HG02973 (cell line): ENCODE results near the gene DKK3.

ENCODE experiments used
- ATAC-seq: cut with Tn5 transposase; IDR thresholded peaks from one replicate; pipeline ENCODE4 v1.9.1; 2021; ENCODE audit warnings: moderate library complexity; ENCODE audit not compliant: unreplicated experiment

The DKK3 gene

DNA sequence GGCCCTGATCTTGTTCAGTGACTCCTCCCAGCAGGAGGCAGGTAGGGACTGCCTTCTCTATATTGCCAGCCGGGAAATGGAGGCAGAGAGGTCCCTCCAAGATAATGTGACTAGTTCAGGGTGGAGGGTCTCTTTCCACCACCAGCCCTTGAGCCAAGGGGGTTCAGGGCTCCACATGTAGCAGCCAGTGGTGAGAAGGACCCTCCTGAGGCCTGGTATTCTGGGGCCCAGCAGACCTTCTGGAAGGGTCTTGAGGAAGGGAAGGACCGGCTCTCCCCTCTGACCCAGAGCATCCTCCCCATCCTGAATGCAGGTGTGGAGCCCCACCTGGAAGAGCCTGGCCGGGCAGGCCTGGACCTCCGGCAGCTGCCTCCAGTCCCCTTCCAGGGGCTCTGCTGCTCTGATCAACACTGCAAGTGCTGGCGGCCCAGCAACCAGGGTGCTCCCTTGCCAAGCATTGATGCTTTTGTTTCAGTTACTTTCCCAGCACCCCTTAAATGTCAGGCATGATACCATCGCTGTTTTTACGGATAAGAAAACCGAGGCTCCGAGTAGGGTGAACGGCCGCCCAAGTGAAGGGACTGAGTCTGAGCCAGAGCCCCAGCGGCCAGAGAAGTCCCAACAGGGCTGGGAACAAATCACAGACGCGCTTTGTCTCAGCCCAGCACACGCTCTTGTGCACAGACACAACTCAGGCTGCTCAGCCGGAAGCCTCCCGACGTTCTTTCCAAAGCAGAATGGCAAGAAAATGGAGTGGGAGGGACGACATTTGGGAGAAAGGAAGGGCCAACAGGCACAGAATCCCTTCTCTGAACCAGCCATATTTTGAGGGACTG, 38.8 kb downstream of the DKK3 start:
- no peak for ATAC-seq

DNA sequence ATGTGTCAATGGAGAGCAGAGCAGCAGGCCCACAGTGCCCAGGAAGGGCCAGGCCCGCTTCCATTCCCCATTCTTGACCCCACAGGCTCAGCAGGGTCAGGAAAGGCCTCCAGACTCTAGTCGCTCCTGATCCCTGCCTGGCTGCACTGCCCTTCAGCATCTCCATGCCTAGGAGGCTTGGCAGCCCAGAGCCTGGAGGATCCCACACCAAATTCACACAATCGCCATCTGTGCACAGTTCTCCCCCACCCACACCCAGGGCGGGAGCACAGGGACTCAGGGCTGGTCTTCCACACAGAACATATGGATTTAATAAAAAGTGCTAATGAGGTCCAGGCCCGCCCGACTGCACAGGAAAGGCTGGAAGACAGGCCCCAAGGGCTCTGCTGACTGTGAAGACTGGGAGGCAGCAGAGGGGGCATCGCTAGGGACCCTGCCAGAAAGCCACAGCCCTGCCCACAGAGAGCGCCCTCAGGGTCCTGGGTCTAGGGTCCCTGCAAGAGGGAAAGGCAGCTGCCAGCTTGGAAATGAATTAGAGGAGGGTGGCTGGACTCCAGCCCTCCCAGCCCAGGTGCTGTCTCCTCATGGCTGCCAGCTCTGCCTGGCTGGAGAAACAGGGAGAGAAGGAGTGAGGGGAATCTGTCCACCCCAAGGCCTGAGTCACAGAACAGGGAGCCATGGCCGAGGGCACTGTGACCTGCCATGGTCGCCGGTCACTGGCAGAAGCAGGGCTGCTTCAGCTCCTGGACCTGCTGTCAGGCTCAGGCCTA, 39.7 kb downstream of the DKK3 start:
- ATAC-seq = no peak

DNA sequence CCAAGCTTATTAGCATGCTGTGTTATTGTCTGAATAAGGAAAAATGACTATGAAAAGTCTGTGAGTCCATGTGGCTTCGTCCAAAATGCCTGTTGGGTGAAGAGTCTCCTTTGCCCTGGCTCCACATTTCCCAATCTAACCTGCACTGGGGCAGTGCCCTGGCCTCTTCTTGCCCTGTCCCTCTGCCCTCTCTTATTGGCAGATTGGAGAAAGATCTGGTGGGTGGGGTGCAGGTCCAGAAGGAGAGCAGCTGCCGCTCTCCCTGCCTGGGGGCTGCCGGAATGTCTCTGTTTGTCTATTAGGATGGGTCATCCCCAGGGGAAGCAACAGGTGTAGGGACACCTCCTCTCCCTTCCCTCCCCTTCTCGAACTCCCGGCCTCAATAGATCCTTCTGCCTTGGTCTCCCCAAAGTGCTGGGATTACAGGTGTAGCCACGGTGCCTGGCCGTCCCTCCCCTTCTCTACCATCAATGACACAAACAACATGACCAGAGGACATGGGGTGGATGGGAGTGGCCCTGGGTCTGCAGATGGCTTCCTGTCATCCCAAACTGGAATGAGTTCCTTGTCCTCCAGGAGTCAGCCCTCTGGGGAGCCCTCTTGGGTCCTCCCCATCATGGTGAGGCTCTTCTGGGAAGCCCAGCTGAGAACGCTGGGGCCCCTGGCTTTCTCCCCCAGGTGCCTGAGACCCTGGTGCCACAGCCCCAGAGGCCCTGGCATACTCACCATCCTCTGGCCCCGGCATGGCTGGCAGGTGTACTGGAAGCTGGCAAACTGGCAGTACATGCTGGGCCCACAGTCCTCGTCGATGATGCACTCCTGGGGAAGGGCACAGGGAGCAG, 40.5 kb downstream of the DKK3 start:
- no peak for ATAC-seq

DNA sequence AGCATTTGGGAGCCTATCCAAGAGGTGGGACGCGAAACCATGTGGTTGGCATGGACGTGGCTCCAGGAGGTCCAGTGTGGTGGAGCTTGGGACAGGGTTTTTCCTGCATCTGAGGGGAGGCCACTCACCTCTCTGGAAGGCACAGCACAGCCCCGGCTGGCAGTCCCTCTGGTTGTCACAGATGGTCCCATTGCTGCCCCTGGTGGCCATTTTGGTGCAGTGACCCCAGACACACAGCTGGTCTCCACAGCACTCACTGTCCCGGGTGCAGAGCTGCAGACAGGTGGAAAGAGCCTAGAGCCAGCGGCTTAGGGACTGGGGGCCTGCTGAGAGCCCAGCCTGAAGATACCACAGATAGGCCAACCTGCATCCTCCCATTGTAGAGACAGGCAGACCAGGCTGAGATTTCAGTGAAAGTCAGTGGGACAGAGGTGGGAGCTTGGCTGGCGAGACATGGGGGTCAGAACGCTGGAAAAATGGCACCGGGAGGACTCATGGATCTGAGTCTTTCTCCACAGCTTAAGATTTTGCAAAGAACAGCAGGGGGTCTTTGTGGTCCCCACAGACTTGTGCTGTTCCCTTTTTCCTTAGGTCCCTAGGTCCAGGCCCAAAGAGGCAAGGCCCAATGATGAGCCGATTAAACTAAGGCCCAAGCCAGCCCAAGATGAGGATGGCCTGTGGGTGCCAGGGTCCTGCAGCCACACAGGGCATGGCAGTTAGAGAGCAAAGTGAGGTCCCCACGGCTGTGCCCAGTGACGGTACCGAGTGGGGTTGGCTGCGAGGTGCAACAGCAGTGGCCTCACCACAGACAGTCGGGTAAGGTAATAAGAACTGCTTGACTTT, 41.4 kb downstream of the DKK3 start:
- ATAC-seq = peak; percentile 92

DNA sequence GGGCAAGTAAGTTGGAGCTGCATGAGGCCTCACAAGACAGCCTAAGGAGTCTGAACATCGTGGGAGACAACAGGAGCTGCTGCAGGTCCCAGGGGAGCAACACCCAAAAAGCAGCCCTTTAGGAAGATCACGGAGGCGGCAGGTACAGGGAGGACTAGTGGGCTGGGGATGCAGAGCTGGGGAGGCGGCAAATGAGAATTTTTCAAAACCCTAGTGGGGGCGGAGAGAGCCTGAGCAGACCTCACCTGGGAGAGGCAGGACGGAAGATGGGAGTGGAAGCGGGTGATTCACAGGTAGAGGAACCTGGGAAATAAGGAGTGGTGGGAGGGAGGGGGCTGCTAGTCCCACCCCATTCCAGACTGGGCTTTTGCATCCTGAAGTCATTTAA, 42.1 kb downstream of the DKK3 start:
- ATAC-seq = no peak

DNA sequence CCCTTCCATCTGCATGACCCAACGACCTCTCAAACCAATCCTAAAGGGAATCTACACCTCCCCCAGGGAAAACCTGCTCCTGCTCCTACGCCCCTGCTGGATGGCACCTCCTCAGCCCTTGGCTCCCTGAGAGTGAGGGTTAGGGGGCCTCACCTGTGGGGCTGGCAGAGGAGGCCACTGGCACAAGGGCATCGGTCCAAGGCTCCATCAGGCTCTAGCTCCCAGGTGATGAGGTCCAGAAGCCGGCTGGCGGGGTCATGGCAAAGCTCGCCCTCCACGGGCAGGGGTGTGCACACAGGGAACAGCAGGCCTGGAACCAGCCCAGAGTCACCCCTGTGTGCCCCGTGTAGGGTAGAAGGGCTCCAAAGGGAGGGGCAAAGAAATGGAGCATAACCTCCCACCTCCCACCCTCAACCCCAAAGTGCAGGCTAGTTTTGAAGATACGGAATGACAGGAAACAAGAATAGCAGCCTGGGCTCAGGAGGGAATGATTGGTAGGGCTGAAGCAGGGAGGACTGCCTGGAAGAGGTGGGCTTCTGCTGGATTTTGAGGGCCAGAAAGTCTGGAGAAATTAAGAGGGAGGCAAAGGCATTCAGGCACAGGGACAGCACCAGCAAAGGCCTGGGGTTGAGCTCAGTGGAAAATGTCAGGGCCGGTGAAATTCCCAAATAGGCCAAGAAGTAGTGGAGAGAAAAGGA, 42.6 kb downstream of the DKK3 start:
- no peak for ATAC-seq

DNA sequence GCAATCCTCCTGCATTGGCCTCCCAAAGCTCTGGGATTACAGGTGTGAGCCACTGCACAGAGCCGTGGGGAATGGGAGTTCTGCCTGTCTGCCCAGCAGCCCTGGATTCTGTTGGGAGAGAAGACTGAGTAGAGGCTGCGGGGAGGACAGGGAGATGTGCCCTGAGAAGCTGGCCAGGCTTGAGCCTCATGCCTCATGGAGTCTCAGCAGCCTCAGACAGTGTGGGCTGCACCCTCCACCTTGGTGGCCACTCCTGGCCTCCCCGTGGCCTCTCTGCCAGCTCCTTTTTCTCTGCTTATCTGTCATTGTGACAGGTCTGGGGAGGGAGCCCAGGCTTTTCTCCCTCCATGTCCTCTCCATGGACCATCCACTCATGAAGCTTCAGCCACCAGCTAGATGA, 43.2 kb downstream of the DKK3 start:
- ATAC-seq = no peak

DNA sequence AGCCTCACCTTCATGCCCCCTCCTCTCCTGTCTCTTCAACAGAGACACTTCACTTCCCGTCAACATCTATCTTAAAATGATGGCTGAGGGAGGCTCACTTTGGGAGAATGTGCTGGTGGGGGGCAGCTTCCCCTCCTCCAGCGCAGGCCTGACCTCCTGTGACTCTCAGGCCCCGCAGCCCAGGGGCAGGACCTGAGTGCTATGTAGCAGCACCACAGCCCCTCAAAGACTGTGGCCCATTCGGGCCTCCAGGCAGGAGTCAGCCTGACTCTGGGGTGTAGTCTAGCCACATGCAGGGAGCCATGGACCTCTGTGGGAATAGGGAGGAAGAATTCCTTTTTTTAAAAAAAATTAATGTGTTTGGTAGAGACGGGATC, 43.7 kb downstream of the DKK3 start:
- no peak for ATAC-seq

DNA sequence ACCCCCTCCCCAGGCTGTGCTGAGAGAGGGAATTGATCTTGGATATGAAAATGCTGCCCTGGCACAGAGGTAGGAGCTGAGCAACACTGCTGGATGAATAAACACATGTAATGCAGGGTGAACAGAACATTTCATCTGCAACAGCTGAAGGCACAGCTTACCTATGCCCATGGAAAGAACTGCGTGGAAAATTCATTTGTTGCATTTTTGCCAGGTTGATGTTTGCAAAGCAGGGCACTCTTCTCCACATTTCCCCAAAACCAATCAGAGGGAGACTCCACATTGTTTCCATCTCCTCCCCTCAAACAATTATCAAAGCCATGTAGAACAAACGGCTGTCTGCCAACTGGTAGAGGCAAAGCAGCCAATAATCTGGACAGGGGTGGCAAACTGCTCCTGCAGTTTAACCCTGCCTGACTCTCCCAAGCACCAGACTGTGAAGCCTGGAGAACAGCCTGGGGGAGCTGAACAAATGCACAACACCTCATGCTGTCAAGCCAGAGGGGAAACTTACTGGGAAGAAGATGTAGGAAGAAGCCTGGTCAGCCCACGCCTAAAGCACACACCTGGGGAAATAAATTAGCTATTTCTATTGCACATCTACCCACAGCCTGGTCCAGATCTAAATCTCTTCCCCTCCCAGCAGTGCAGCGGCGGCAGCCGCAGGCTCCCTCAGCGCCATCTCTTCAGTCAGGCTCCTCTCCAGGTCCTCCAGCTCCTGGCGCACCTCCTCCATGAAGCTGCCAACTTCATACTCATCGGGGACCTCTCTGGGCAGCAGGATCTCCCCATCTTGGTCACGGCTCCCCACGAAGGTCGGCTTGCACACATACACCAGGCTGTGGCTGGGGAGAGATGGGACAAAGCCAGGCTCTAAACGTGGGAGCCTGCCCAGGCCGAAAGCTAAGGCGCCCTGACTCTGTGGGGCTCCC, 44.3 kb downstream of the DKK3 start:
- ATAC-seq = no peak

DNA sequence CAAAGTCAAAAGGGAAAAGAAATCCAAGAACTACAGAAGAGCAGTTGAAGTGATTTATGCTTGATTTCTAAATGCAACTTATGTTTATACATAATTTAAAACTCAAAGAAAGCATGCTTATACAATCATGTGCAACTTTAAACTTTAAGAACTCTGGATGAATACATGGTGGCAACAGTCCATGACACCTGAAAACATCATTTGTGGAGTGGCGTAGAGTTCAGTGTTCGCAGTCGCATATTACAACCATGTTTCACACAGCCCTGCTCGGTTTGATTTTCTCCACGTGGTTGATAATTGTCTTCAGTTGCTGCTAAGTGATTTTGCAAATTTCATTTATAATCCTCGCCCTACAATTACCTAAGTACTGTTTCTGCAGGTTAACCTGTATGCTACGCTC, 45.4 kb downstream of the DKK3 start:
- no peak for ATAC-seq

DNA sequence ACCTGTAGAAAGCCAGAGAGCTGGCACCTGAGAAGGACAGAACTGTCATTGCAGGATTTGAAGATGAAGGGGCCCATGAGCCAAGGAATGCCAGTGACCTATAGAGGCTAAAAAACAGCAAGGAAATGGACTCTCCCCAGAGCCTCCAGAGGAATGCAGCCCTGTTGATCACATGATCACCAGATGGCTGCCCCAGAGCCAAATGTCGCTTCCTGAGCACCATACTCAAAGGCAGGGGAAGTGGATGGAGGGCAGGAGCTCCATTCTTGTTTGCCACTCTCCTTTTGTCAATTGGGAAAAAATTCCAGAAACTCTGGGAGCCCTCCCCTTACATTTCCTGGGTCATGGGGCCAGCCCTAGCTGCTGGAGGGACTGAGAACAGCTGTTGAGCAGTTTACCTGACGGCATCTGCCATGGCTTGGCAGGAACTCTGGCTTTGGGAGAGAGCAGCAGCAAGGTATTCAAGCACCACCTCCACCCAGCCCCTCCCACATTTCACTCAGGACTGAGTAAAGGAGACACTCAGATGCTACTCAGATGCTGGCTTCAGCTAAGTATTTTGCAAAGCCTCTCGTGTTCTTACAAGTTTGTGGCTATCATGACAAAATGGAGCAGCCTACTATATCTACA, 46.9 kb downstream of the DKK3 start:
- no peak for ATAC-seq

DNA sequence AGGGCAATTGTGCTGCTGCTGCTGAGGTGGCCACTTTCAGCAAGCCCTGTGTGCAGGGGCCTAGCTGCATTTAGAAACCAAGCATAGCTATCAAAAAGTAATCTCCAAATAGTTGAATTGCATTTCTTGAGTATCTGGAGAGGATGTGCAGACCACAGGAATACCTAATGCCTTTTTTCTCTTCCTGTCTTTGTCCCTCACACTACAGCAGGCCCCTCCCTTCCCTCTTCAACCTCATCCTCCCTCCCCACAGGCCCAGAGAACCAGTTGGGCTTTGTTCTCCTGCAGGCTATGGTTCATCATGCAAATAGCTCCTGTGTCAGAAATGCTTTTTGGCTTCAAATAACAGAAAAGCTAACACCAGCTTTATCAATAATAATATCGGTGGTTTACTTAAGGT, 47.7 kb downstream of the DKK3 start:
- no peak for ATAC-seq

DNA sequence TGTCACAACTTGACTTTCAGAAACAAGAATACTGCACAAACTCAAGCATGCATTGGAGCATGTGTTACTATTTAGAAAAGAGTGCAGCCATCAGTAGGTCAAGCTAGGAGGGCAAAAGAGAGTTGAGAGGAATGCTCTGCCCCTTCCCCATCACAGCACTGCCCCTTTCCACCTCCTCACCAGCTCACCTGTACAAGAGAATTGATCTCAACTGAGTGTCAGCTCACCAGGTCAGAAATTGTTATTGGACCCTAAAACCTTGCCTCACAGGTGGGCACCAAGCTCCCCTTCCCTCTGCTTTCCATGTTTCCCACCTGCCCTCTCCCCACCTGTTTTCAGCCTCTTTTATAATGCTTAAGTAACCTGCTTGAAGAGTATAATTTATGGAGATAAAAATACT, 48.8 kb downstream of the DKK3 start:
- ATAC-seq = no peak

DNA sequence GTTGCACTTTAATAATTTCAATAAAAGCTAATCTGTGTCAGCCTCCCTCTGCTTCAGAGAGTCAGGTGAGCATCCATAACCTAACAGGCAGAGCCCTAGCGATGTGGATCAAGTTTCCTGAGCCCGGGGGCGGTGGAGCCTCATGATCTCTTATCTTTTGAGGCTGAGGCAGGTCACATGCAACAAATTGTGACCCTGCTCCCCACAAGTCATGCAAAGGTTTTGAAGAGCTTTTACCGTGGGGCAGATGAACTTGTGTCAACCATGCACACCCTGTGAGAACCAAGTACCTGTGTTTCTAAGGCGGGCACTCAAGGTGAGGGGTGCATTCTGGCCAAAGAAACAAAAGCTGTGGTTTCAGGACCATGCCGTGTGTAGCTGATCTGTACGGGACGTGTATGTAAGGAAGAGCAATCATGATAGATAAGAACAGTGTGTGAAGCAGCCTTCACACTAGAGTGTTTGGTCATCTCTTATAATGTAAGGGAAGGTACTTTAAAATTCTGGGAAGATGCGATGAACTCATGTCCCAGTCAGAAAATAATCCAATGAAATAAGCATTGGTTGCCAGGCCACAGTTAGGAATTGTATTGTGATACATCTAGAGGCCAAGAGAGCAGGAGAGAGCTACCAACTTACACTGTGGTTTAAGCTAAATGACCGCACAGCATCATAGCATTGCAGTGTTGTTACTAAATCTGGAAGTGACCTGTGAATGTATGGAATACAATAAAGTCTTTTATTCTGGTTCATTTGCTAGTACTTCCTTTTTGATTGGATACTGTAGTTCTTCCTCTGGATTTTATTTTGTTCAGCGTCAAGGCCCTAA, 49.8 kb downstream of the DKK3 start:
- no peak for ATAC-seq

DNA sequence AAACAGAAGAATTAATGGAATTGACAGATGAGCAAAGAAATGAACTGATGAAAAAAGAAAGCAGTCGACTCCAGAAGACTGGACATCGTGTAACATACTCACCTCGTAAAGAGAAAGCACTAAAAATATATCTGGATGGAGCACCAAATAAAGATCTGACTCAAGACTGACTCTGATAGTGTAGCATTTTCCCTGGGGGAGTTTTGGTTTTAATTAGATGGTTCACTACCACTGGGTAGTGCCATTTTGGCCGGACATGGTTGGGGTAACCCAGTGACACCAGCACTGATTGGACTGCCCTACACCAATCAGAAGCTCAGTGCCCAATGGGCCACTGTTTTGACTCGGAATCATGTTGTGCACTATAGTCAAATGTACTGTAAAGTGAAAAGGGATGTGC, 52.4 kb downstream of the DKK3 start:
- no peak for ATAC-seq

DNA sequence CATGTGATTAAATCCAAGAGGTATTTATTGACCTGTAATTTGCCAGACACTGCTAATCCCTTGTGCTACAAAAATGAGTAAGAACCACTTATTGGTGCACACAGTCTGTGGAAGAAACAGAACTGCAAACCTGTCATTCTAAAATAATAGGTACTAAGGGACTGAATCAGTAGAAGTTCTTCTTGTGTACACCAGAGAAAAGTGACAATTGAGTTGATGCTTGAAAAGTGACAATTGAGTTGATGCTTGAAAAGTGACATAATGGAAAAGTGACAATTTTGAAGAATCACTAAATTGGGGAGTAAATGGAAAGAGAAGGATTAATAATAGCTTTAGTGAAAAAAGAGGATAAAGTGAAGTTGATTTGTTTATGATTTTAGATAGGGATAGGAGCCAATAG, 56.4 kb downstream of the DKK3 start:
- ATAC-seq = no peak

DNA sequence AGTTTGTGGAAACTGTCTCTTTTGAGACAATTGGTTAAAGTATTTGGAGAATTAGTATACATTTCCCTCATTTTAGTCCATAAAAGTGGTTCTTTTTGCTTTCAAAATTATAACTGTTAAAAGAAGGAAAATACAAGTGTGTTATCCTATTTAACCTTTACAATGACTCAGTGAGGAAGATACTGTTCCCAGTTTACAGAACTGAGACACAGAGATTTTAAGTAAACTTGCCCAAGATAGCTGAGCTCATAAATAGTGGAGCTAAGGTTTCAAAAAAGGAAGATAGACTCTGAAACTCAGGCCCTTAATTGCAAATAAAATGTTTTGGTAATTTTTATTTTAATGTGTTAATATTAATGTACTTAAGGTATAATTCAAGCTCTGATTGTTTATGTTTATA, 58.9 kb downstream of the DKK3 start:
- no peak for ATAC-seq
